H4 (cell line): Measurements from ENCODE around the gene FAM131C. TPM values are rescaled to one million over a fixed set of nuclear protein-coding genes. Genes with fewer than 3 reads are reported as not detected.
"Not testable (repeated sequence)": the region's sequence is repeated elsewhere in the genome, so short reads cannot be mapped to it uniquely, and the experiment has no call there.

Source experiments
- DNase-seq: peaks from one replicate; pipeline ENCODE4 v3.0.0-alpha.2; 2015; ENCODE audit warnings: low spot score
- total RNA-seq: library from RNA; depleted of rRNA; stranded (reverse); fragments of >200 nt; shearing (Covaris generic); gene quantifications from 2 replicates; pipeline ENCODE4 v1.2.3, GENCODE V29; 2014

FAM131C gene
- total RNA-seq, 1 experiment from 2014 or later: 0.62 TPM

DNA sequence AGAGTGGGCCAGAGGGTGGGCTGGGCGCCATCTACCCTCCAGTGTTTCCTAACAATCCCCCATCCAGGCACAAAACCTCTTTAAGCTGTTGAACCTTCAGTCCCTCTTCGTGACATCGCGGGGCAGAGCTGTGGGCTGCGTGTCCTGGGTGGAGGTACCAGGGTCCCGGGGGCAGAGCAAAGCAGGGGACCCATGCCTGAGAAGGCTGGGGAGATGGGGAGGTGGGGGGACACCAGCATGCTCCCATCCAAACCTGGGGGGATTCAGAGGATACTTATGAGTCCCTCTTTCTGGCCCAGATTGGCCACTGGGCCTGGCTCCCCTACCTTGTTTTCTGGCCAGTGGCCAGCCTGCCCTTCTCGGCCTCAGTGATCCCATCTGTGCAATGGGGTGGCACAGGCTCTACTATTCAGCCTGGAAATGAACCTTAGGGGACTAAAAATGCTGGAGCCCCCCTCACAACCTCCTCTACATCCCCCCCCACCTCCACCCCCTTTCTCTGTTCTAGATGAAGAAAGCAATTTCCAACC, 40.3 kb downstream of the FAM131C start:
- DNase-seq: not testable (repeated sequence)

DNA sequence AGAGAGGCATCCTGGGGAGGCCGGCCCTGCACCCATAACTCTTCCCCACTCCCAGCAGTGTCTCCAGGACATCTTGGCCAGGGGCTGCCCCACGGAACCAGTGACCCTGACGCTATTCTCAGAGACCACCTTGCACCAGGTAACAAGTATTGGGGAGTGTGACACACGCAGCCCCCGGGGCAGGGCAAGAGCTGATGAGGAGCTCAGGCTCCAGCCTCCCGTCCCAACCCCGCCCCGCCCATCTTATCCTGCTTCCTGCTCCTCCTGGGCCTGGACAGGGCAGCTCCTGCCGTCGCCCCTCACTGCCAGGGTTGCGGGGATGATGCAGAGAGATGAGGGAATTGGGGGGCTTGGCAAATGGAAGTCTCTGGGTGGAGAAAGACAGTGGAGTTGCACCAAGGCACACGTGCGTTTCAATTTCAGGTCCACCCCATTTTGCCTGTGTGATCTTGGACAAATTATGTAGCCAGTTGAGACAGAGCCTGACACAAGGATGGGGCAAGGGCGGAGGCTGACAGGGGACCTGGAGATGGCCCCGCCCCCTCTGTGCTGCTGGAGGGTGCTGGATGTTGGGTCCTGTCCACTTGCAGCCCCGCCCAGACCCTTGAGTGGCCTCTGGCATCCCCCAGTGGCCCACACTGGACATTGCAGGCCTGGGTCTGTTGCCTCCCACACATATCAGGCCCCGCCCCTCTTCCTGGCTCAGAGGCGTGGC, 40.9 kb downstream of the FAM131C start:
- DNase-seq: peak; percentile 83

DNA sequence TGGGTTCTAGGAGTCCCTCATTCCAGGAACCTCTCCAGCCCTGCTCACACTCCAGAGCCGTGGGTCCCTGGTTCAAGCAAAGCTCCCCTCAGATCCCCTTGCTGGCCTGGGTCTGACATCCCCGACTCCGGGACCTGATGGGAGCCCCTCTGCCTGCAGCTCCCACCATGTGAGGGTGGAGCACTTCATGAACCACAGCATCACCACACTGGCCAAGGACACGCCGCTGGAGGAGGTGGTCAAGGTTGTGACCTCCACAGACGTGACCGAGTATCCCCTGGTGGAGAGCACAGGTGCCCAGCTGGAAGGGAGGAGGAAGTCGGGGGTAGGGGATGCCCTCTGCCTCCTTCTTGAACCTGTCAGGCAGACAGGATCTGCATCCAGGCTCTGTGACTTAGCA, 41.9 kb downstream of the FAM131C start:
- DNase-seq: no peak

DNA sequence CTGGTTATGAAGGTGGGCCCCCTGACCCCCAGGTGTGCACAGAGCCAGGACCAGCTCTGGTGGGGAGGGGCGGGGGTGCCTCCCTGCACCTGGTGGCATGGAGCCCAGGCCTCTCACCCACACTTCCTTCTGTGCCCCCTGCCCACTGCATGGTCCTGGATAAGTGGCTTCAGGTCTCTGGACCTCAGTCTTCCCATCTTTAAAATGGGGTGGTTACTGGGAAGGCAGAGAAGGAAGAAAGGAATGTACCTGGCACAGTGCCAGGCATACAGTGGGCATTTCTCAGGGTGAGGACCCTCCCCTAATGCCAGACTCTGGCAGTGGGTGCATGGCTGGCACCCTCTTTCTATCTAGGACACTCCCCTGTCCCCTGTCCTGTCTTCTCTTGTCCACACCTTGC, 44.2 kb downstream of the FAM131C start:
- DNase-seq: no peak

DNA sequence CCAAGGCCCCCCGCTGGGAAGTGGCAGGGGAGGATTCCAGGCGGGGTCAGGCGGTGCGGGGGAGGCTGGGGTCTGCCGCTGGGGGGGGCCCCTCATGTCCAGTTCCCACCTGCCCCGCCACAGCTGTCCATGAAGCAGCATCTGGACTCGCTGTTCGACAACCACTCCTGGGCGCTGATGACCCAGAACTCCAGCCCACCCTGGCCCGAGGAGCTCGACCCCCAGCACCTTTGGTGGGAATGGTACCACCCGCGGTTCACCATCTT, 44.5 kb downstream of the FAM131C start:
- not testable (repeated sequence) for DNase-seq

DNA sequence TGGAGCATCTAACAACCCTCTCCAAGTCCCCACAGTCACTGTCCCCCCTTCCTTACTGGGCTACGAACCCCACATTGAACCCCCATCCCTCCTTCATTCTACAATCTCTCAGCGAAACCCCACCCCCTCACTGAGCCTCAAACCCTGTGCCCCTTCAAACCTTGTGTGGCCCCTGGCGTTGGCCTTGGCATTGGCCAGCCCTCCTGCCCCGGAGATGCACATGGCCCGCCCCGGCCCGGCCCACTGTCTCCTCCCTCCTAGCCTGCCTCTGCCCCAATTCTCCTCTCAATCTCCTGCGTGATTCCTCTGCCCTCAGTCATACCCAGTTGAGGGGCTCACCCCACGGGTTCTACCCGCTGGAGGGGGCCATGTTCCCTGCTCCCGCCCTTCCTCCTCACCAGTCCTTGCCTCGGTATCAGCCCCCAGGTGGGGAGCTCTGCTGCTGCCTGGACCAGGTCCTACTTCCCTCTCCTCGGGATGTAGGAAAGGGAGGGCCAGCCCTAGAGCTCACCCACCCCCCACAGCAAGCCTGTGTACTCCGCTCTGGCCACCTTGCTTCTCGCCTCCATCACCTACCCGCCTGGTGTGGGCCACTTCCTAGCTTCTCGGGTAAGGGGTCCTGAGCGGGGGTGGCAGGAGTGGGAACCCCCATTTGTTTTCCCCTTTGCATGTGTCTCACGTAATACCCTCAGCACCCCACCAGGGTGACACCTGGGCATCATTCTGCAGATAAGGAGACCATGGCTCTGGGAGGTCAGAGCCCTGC, 45.0 kb downstream of the FAM131C start:
- no peak for DNase-seq

DNA sequence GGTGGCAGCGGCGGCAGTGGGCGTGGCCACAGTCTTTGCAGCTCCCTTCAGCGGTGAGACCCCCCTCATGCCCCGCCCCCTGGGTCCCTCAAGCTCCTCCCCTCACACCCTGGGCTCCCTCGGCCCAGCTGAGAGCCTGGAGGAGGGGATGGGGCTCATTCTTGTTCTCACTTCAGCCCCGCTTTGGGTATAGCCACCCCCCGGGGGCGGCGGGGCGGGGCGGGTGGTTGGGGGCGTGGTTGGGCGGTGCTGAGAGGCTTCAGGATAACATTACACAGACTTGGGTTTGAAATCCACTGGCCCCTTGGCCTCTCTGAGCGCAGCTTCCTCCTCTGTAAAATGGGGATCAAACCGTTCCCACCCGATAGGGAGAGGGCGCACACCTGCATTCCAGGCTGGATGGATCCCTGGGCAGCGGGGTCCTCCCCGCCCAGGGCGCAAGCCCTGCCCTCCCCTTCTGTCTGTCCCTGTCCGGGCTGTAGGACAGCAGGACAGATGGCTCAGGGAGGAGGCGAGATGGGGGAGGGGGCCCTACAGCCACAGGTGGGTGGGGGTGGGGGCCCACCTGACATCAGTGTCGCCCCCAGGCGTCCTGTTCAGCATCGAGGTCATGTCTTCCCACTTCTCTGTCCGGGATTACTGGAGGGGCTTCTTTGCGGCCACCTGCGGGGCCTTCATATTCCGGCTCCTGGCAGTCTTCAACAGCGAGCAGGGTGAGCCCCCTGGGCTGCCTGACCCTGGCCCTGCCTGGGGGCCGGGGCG, 46.5 kb downstream of the FAM131C start:
- no peak for DNase-seq

DNA sequence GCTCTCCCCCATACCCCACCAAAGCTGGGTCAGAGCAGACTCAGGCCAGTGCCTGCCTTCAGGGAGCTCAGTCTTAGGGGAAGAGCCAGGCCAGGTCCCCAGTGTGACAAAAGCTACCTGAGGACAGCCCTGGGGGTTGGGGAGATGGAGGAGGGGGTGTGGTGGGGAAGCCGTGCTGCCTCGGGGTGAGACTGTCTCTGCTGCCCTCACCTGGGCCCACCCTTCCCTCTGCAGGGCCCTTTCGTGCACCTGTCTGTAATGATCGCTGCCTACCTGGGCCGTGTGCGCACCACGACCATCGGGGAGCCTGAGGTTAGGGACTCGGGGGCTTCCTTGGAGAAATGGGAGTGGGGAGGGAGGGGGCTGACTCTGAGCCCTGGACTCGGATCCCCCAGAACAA, 47.1 kb downstream of the FAM131C start:
- not testable (repeated sequence) for DNase-seq

DNA sequence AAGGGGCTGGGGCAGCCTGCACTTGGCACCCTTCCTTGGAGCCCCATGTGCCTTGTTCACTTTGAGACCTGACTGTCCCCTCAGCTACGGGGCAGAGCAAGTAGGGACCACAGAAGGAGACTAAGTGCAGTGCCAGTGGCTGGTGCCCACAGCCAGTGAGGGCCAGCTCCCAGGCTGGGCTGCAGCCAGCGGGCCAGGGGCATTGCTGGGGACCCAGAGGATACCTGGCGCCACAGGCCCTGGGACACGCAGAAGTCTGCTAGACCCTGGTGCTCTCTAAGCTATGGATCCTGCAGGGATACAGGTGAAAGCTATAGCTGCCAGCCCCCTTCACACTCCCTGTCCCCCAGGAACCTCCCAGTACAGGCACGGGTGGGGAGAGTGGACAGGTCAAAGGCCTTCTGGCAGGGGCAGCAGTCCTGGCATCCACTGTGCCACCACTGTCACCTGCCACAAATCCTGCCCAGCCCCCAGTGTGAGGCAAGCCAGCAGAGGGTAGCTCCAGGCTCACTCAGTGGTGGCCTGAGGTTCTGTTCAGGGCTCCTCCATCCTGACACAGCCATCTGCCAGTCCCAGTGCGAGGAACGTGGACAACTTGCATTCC, 50.3 kb downstream of the FAM131C start:
- DNase-seq: no peak

DNA sequence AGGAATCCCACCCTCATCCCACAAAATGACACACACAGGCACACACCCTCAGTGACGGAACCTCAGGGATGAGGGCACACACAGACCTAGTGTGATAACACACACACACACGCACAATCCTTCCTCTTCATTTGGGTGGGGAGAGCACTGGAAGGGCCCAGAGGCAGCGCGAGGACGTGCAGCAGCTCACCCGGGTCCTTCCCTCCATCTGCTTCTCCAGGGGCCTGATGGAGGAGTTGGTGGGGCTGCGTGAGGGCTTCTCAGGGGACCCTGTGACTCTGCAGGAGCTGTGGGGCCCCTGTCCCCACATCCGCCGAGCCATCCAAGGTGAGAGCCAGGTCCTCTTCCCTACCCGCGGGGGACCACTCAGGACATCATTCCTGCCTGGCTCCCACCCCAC, 51.1 kb downstream of the FAM131C start:
- no peak for DNase-seq

DNA sequence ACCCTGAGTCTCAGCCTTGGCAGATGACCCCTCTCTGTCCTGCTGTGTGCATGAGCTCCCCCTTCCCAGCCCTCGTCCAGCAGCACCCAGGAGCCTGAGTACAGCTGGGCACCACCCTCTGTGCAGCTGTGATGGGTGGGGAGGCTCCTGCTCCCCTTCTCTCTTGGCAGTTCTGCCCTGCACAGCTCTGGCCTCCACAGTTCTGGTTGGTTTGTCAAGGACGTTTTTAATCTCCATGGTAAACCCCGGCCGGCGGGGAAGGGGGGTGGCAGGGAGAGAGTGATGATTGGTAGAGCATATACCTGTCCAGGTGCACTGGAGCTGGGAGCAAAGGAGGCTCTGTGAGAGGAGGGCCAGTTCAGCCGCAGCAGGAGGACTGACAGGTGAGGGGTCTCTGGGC, 51.8 kb downstream of the FAM131C start, which contains the start of gene CLCNKA:
Gene CLCNKA, plus strand, starts transcription at position 356 of the 400 bp plus-strand sequence. CDS start 584 bp downstream, outside the sequence.
- no peak for DNase-seq

DNA sequence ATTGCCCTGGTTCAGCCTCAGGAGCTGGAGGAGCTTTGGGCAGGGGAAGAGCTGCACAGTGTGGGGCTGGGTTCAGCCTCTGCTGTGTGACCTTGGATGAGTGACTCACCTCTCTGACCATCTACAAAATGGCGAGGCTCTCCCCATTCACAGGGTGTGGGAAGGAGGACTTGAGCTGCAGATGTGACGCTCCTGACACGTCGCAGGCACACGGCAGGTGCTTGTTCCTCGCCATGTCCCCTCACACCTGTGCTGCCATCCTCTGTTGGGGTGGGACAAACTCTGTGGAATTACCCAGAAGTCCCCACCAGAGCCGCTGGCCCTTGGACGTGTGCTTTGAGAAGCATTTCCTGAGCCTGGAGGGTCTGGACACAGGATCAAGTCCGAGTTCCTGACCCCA, 52.6 kb downstream of the FAM131C start:
- not testable (repeated sequence) for DNase-seq

DNA sequence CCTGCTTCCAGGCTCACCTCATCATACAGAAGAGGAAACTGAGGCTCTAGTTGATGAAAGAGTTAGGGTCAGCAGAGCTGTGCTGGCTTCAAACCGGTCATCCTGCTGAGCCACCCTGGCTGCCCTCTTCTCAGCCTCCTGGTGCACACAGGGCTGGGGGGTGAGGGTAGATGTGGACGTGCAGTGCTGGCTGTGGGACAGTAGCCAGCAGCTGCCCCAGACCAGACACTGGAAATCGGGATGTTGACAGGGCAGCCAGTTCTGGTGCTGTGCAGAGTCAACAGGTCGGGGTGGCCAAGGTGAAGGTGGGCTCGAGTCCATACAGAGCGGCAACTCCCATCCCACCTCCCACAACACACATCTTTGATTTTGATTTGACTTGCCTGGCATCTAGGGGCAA, 53.1 kb downstream of the FAM131C start:
- no peak for DNase-seq

DNA sequence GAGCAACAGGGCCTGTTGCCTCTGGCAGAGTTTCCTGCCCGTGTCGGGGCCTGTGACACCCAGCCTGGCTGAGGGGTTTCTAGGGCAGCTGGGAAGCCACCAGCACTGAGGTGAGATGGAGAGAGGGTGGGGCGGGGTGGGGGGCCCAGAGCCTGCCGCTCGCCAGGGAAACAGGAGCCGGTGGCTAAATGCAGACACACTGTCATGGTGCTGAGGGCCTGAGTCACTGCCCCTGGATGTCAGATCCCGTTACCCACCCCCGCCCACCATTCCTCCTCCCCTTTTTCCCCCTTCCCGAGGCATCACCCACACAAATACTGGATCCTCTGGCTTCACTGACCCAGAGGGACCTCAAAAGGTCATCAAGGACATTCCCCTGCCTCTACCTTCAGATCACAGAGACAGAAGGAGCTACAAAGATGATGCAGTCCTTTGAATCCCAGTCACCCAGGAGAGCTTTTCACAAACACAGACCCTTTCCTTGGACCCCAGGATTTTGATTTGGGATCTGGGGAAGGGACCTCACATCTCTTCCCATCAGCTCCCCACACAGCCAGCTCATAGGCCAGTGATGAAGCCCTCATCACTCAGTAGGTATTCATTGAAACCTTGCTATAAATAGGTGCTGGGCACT, 53.7 kb downstream of the FAM131C start:
- no peak for DNase-seq

DNA sequence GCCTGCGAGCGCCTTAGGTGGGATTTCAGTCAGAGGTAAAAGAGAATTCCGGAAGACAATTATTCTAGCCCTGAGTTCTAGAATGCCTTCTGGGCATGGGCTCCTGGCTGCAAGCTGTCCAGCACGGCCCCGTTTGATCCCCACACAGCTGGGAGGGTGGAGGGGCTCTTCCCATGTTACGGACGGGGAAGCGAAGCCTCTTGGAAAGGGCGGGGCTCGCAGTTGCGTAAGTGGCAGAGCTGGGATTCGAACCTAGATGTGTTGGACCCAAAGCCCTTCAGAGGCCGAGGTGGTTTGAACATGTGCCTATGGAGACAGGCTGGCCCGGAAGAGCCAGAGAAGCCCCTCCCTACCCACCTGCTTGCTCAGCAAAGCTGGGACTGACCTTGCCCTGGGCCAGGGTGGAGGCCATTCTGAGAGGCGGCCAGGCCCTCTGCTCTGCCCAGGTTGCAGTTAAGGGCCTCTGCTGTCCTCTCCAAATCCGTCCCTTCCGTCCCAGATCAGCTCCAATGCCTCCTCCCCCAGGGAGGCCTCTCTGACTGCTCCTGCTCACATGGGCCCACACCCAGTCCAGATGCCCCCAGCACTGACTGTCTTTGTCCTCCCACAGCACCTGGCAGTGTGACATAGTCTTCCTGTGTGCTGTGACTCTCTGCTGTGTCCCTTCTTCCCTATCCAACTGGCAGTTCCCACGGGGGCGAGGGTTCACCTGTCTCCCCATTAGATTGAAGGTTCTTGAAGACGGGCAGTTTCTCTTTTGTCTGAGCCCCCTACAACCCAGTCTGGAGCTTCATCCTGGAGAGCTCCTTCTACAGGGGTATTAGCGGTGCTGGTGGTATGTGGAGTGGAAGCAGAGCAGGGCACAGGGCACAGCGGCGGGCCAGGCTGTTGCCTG, 54.5 kb downstream of the FAM131C start:
- DNase-seq: no peak

DNA sequence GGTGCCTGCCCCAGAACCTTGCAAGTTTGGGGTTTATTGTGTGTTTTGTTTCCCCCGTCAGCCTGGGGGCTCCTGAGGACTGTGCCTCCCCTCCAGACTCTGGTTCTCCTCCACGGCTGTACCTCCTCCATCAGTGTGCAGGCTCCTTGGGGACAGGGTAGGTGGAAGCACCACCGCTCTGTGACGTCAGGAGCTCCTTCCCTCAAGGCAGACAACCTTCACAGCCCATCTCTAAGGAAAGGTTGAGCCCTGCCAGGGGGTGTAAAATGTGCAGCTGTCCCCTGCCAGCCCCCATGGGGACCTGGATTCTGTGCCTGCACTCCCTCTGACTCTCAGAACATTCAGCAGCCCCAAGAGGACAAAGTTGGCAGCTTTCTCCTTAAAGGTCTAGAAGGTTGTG, 55.1 kb downstream of the FAM131C start:
- no peak for DNase-seq

DNA sequence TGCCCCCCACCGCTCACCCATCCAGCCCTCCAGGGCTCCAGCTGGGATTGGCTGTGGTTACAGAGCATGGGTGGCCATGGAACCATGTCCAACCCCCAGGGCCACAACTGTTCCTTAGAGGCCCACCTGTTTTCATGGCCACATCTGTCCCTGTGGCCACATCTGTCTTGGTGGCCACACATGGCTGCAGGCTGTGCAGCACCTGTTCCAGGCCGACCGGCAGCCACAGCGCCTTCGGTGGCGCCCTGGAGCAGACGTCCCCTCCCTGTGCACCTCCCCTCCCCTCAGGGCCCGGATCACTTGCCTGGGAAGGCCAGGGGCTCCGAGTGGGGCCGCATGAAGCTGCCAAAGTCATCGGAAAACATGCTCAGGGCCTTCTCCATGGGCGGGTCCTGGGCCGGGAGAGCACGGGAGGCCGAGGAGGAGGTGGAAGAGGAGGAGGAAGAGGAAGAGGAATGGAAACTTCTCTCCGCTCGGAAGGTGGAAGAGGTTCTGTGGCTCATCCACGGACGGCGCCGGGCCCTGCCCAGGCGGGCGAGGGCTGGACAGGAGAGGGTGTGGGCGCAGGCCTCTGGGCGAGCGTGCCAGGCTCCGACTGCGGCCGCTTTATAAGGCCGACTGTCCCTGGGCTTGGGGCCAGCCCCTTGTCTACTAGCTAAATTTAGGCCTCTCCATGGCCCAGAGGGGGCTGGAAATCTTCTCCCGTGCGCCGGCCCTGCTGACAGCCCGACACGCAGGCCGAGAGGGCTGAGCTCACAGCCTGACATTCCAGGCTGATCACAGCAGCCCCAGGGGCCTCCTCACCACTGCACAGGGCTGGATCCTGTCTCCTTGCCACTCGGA, 55.8 kb downstream of the FAM131C start, which contains the start of gene HSPB7:
Gene HSPB7, minus strand, starts transcription at position 583 of the 843 bp plus-strand sequence. Its CDS starts 80 bp downstream, at position 503.
- no peak for DNase-seq

DNA sequence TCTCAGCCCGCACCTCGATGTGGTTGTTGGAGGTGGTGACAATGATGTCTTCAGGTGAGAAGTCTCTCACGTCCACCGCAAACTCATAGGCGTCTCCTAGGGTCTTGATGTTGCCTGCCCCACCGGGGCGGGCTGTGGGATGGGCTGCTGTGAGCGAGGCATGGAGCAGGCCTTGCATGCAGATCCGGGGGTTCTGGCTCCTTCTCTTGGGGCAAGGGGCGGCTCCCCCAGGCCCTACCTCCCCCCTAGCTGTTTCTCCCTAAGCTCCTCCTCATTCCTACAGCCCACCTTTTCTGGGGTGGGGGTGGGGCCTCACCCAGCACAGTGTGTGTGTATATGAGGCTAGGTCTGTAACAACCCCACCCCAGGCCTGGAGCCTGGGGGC, 56.4 kb downstream of the FAM131C start:
- no peak for DNase-seq
